ENCODE data around the gene LRWD1. TPM values are rescaled to one million over a fixed set of nuclear protein-coding genes. Genes with fewer than 3 reads are reported as not detected.
A peak's percentile ranks its signal among the peaks of the same experiment; 100 is the strongest.

Gene LRWD1
- total RNA-seq, 2 experiments from 2014 or later = 39.1 to 68.2 TPM

GRCh38 chr7:102444961-102445673, 19.7 kb upstream of the LRWD1 start:
- Histone ChIP-seq H3K9me3 (ENCODE audit: low read length) (peaks cover 4% of the 10 kb centered on the region; the same call in 1 of the 2 replicates), H3K36me3 (ENCODE audit: insufficient read depth, low read length) (peaks cover 75% of the 10 kb centered on the region), H3K4me1 (ENCODE audit: insufficient read depth, low read length, poor library complexity, severe bottlenecking) (peaks cover 77% of the 10 kb centered on the region), H3K9me2 (ENCODE audit: insufficient read depth, low read length) (no peaks in the 10 kb centered on the region), H3K4me2 (ENCODE audit: low read length) (peak overlapping the region; percentile 51), H3K27ac (ENCODE audit: low read depth, low read length, poor library complexity, severe bottlenecking) (peak overlapping the region; percentile 100), H3K4me3 (ENCODE audit: low read depth, low read length, poor library complexity, severe bottlenecking) (peak overlapping the region; percentile 37), H3K79me2 (ENCODE audit: insufficient read depth, low read depth, low read length) (peaks cover 30% of the 10 kb centered on the region; the same call in 1 of the 2 replicates), H2AFZ (ENCODE audit: low read length) (no peak overlapping the region), H4K20me1 (ENCODE audit: insufficient read depth, low read length) (no peaks in the 10 kb centered on the region)
- intact Hi-C loops (cut with micrococcal nuclease; ENCODE audit: unreplicated experiment) = loop anchor here (1.0 to 10.0 kb wide), 3 partner anchors 19 to 640 kb away; no protein-coding TSS in a partner anchor
- POLR2A ChIA-PET = interaction anchor here (0.6 to 9.7 kb wide), 5 partner anchors 12 to 1253 kb away, joined by 3 to 66 read pairs (median 4); partner anchors contain the start of gene ORAI2
- TF ChIP-seq, protein P1, sequence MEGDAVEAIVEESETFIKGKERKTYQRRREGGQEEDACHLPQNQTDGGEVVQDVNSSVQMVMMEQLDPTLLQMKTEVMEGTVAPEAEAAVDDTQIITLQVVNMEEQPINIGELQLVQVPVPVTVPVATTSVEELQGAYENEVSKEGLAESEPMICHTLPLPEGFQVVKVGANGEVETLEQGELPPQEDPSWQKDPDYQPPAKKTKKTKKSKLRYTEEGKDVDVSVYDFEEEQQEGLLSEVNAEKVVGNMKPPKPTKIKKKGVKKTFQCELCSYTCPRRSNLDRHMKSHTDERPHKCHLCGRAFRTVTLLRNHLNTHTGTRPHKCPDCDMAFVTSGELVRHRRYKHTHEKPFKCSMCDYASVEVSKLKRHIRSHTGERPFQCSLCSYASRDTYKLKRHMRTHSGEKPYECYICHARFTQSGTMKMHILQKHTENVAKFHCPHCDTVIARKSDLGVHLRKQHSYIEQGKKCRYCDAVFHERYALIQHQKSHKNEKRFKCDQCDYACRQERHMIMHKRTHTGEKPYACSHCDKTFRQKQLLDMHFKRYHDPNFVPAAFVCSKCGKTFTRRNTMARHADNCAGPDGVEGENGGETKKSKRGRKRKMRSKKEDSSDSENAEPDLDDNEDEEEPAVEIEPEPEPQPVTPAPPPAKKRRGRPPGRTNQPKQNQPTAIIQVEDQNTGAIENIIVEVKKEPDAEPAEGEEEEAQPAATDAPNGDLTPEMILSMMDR (conservative IDR thresholded peaks at IDR 0.05; ENCODE audit: low read length) = no peak
- TF ChIP-seq EZH2phosphoT487 (IDR thresholded peaks at IDR 0.05; ENCODE audit: borderline replicate concordance, low read depth, low read length) = no peak
- CTCF ChIA-PET (ENCODE audit: unreplicated experiment) = interaction anchor here (1.0 to 1.1 kb wide), 2 partner anchors 13 to 36 kb away, joined by 3 to 4 read pairs; no protein-coding TSS in a partner anchor
- no TSS peak for BruUV-seq (replicated peaks)
- DNase-seq (ENCODE audit: low spot score) = peak; percentile 92

- DNase-seq (ENCODE audit: low spot score) = no peak
- Histone ChIP-seq H3K36me3 (ENCODE audit: insufficient read depth, low read length) (peaks cover 75% of the 10 kb centered on the region), H3K9me2 (ENCODE audit: insufficient read depth, low read length) (no peaks in the 10 kb centered on the region), H3K9me3 (ENCODE audit: low read length) (peaks cover 4% of the 10 kb centered on the region; the same call in 1 of the 2 replicates), H3K4me3 (ENCODE audit: low read depth, low read length, poor library complexity, severe bottlenecking) (peak overlapping the region; percentile 37), H3K27ac (ENCODE audit: low read depth, low read length, poor library complexity, severe bottlenecking) (peak overlapping the region; percentile 100), H4K20me1 (ENCODE audit: insufficient read depth, low read length) (no peaks in the 10 kb centered on the region), H3K4me2 (ENCODE audit: low read length) (peak overlapping the region; percentile 51), H3K79me2 (ENCODE audit: insufficient read depth, low read depth, low read length) (peaks cover 30% of the 10 kb centered on the region; the same call in 1 of the 2 replicates), H3K4me1 (ENCODE audit: insufficient read depth, low read length, poor library complexity, severe bottlenecking) (peaks cover 77% of the 10 kb centered on the region), H2AFZ (ENCODE audit: low read length) (no peak overlapping the region)
- POLR2A ChIA-PET = interaction anchor here (0.6 to 9.7 kb wide), 3 partner anchors 13 to 1253 kb away, joined by 3 to 66 read pairs (median 26); partner anchors contain the start of gene ORAI2
- CTCF ChIA-PET (ENCODE audit: unreplicated experiment) = interaction anchor here (1.0 to 1.1 kb wide), 2 partner anchors 14 to 37 kb away, joined by 3 to 4 read pairs; no protein-coding TSS in a partner anchor
- intact Hi-C loops (cut with micrococcal nuclease; ENCODE audit: unreplicated experiment) = loop anchor here (1.0 to 10.0 kb wide), 3 partner anchors 19 to 641 kb away; no protein-coding TSS in a partner anchor
- BruUV-seq (replicated peaks) = no TSS peak
- TF ChIP-seq, protein P1 (conservative IDR thresholded peaks at IDR 0.05; ENCODE audit: low read length) = no peak
- TF ChIP-seq EZH2phosphoT487 (IDR thresholded peaks at IDR 0.05; ENCODE audit: borderline replicate concordance, low read depth, low read length) = no peak
Observed at GRCh38 chr7:102445674-102446071, 19.1 kb upstream of the LRWD1 start.
